Hepatocyte (in vitro differentiated cells): Measurements from ENCODE around the gene P2RY14.

Experiments
- EZH2 ChIP-seq: fragments of 200-600 bp; sonication (generic); IDR thresholded peaks from 2 replicates; pipeline ENCODE4 v1.6.1; 2016; ENCODE audit warnings: antibody characterized with exemption, mild to moderate bottlenecking, borderline replicate concordance
- EZH2phosphoT487 ChIP-seq: fragments of 200-600 bp; sonication (generic); IDR thresholded peaks from one replicate; pipeline ENCODE4 v1.6.1; 2018; ENCODE audit warnings: antibody characterized with exemption, mild to moderate bottlenecking, low read depth, moderate library complexity; ENCODE audit not compliant: unreplicated experiment, severe bottlenecking
- TF ChIP-seq, protein P1 (sequence below): fragments of 200-600 bp; sonication (generic); IDR thresholded peaks from 2 replicates; pipeline ENCODE4 v1.5.1; 2016; ENCODE audit warnings: antibody characterized with exemption, mild to moderate bottlenecking; ENCODE audit not compliant: poor library complexity

DNA sequence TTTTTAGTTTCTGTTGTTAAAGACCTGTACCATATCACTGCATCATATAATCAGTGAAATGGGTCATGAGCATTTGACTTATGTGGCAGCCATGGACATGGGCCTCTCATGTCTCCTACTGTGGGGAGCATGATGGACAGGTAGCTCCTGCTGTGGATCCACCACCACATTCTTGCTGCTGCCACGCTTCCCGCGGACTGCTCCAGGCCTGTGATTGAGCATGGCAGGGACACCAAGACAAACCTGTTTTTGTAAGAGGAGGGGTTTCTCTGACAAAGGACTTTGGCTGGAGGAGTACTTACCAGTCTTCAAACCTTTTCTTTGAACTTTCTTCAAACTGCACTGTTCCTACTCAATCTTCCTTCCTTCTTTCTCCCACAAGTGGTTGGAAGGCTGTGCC is 17.9 kb upstream of the P2RY14 start:
- TF ChIP-seq EZH2phosphoT487 = no peak
- TF ChIP-seq, protein P1, sequence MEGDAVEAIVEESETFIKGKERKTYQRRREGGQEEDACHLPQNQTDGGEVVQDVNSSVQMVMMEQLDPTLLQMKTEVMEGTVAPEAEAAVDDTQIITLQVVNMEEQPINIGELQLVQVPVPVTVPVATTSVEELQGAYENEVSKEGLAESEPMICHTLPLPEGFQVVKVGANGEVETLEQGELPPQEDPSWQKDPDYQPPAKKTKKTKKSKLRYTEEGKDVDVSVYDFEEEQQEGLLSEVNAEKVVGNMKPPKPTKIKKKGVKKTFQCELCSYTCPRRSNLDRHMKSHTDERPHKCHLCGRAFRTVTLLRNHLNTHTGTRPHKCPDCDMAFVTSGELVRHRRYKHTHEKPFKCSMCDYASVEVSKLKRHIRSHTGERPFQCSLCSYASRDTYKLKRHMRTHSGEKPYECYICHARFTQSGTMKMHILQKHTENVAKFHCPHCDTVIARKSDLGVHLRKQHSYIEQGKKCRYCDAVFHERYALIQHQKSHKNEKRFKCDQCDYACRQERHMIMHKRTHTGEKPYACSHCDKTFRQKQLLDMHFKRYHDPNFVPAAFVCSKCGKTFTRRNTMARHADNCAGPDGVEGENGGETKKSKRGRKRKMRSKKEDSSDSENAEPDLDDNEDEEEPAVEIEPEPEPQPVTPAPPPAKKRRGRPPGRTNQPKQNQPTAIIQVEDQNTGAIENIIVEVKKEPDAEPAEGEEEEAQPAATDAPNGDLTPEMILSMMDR = no peak
- no peak for TF ChIP-seq EZH2
